ENCODE results near the gene NKX2-1.
"Not testable (repeated sequence)": the region's sequence is repeated elsewhere in the genome, so short reads cannot be mapped to it uniquely, and the experiment has no call there.

Gene NKX2-1

GRCh38 chr14:36478782-36479181 is 41.2 kb downstream of the NKX2-1 start:
- no peak for DNase-seq (ENCODE audit: low read depth)
- TF ChIP-seq CTCF (conservative IDR thresholded peaks at IDR 0.05; ENCODE audit: low read depth, low read length): no peak
- no peak overlapping the region for H3K4me3 ChIP-seq (ENCODE audit: low read depth, low read length)

GRCh38 chr14:36477266-36477665 is 42.8 kb downstream of the NKX2-1 start:
- no peak for TF ChIP-seq CTCF (conservative IDR thresholded peaks at IDR 0.05; ENCODE audit: low read depth, low read length)
- H3K4me3 ChIP-seq (ENCODE audit: low read depth, low read length): no peak overlapping the region
- no peak for DNase-seq (ENCODE audit: low read depth)

GRCh38 chr14:36476061-36476460 is 44.0 kb downstream of the NKX2-1 start:
- H3K4me3 ChIP-seq (ENCODE audit: low read depth, low read length); DNase-seq (ENCODE audit: low read depth): not testable (repeated sequence)

GRCh38 chr14:36474593-36474992 is 45.4 kb downstream of the NKX2-1 start:
- no peak for TF ChIP-seq CTCF (conservative IDR thresholded peaks at IDR 0.05; ENCODE audit: low read depth, low read length)
- H3K4me3 ChIP-seq (ENCODE audit: low read depth, low read length): no peak overlapping the region
- no peak for DNase-seq (ENCODE audit: low read depth)

- H3K4me3 ChIP-seq (ENCODE audit: low read depth, low read length): no peak overlapping the region
- no peak for DNase-seq (ENCODE audit: low read depth)
- no peak for TF ChIP-seq CTCF (conservative IDR thresholded peaks at IDR 0.05; ENCODE audit: low read depth, low read length)
Observed at GRCh38 chr14:36471431-36471830, 48.6 kb downstream of the NKX2-1 start.

- H3K4me3 ChIP-seq (ENCODE audit: low read depth, low read length): no peak overlapping the region
- no peak for TF ChIP-seq CTCF (conservative IDR thresholded peaks at IDR 0.05; ENCODE audit: low read depth, low read length)
- DNase-seq (ENCODE audit: low read depth): no peak
Observed at GRCh38 chr14:36467332-36467731, 52.7 kb downstream of the NKX2-1 start.
